HG03196 (cell line): ENCODE results near the gene CLEC16A.
"Not testable (repeated sequence)": the region's sequence is repeated elsewhere in the genome, so short reads cannot be mapped to it uniquely, and the experiment has no call there.

Experiments used
- ATAC-seq: cut with Tn5 transposase; IDR thresholded peaks from one replicate; pipeline ENCODE4 v1.9.1; 2021; ENCODE audit not compliant: unreplicated experiment

The CLEC16A gene

GRCh38 chr16:10925285-10925684 is 19.1 kb upstream of the CLEC16A start:
- not testable (repeated sequence) for ATAC-seq

DNA sequence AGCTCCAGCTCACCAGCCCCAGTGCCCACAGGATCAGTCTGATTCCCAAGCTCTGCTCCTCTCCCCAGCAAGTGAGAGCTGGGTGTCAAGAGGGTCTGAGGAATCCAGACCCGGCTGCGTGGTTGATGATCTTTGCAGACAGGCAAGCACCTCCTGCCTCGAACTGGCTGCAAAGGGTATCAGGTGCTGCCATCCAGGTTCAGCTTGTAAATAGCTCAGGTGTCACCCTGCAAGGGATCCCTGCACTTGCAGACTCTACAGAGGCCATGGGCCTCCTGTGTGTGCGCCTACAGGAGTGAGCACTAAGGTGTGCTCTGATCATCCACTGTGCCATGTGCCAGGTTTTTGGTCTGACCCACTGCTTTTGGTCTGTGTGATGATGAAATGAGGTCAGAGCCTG is 18.3 kb upstream of the CLEC16A start:
- no peak for ATAC-seq

DNA sequence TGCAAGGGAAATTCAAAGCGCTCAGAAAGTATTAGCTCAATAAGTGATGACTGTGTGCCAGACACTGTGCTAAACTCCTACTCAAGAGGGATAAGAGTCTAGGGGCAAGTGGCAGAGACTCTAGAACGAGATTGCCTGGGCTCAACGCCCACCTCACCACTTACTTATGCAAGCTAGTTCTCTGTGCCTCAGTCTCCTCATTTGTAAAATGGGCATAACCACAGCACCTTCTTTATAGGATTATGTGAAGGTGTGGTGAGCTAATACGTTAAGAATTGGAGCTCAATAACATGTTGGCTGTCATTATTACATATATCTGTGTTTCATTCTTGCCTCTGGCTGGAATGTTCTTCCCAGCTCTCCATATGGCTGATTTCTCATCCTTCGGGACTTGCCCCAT is 17.5 kb upstream of the CLEC16A start:
- ATAC-seq = no peak

DNA sequence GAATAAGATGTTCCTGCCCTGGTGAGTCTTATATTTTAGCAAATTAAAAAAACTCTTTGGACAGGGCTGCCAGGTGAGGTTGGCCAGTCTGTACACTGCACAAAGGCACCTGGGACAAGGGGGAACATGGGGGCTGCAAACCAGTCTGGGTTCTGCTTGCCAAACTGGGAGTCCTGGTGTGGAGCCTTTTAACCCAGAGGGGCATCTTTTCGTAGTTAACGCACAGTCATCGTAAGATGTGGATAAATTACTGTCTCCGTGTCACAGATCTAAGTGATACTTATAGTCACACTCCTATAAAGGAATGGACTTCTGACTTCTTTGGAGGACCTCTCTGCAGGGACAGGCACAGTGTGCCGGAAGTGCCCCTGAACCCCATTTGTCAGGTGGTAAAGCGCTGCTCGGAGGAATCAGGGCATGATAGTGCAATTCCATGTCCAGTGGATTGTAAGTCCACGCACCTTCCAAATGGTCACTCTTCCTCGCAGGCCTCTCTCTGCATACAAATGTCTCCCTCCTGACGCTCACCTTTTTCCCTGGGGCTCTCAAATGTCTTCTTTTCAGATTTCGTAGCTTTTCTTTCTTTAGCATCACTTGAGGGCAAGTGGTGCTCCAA is 16.8 kb upstream of the CLEC16A start:
- ATAC-seq = no peak

GRCh38 chr16:10929097-10929496 is 15.3 kb upstream of the CLEC16A start:
- not testable (repeated sequence) for ATAC-seq

- ATAC-seq = no peak
These were observed 14.3 kb upstream of the CLEC16A start for GRCh38 chr16:10929853-10930754.

DNA sequence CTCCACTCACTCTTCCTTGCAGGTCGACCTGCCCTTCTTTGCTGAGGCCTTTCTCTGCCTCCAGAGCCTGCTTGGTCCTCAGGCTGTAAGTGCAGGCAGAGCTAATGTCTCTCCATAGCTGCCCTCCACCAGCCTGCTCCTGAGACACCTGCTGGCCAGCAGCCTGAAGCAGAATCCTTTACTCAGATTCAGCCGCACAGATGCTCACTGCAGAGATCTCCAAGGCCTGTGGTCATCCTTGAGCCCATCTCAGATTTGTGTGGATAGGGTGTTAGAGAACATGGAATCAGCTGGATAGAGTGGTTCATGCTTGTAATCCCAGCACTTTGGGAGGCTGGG is 13.6 kb upstream of the CLEC16A start:
- no peak for ATAC-seq

DNA sequence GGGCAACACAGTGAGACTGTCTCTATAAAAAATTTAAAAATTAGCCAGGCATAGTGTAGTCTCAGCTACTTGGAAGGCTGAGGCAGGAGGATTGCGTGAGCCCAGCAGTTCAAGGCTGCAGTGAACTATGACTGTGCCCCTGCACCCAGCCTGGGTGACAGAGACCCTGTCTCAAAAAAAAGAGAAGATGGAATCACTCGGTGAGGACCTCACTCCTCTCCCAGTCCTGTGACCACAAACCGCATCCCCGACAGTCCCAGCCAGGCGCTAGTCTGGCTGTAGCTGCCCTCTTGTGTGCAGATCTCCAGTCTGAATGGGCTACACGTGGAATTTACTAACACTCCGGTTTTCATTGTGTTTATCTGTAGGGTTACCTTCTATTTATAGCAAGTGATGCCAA is 13.2 kb upstream of the CLEC16A start:
- ATAC-seq = no peak

- ATAC-seq = no peak
These were observed 12.3 kb upstream of the CLEC16A start for GRCh38 chr16:10931977-10932632.

- no peak for ATAC-seq
These were observed 11.2 kb upstream of the CLEC16A start for GRCh38 chr16:10932959-10933710.

DNA sequence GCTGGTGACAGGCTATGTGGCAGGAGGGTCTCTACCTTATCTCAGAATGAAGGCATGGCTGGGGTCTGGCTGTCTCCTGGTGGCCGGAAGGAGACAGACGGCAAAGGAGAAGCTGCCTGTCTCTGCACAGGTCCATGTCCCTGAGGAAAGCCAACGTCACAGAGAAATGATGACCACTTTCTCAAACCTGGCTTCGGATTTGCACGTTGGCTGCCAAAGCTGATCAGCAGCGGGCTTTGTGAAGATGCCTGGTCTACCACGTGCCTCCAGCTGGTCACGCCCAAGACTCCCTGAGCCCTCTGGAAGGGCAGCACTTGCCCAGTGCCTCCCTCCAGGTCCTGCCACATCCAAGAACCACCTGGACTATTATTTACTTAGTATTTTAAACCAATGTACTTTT is 10.5 kb upstream of the CLEC16A start:
- no peak for ATAC-seq

DNA sequence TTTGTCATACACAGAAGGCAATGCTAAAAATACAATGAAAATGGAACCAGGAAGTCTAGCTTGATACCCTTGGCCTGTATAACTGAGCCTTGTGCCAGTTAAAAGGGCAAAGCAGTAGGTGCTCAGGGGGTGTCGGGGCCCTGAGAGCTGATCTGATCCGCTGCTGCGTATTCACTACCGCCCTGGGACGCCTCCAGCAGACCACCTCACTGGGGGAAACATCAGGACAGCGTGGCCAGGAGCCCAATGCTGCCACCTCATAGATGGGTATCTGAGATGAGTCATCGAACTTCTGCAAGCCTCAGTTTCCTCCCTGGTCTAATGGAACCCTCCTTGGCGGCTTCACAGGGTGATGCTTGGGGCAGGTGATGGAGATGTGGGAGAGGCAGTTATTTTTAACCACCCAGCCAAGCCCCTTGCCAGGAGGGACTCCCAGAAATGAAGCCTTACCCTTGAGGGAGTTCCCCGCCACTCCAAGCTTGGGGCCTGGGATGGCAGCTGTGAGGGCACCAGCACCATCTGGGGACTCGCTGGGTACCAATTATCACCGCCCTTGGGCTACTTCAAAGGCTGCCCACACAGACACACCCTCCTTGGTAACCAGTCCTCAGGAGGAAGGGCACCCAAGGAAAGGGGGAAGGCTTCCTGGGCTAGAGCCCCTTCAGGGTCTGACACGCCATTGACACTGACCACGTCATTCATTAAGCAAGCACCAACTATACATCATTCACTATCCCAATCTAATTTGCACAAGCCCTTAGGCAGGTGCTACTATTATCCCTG is 9.8 kb upstream of the CLEC16A start:
- ATAC-seq = no peak

- ATAC-seq = no peak
These were observed 9.0 kb upstream of the CLEC16A start for GRCh38 chr16:10935226-10935915.

DNA sequence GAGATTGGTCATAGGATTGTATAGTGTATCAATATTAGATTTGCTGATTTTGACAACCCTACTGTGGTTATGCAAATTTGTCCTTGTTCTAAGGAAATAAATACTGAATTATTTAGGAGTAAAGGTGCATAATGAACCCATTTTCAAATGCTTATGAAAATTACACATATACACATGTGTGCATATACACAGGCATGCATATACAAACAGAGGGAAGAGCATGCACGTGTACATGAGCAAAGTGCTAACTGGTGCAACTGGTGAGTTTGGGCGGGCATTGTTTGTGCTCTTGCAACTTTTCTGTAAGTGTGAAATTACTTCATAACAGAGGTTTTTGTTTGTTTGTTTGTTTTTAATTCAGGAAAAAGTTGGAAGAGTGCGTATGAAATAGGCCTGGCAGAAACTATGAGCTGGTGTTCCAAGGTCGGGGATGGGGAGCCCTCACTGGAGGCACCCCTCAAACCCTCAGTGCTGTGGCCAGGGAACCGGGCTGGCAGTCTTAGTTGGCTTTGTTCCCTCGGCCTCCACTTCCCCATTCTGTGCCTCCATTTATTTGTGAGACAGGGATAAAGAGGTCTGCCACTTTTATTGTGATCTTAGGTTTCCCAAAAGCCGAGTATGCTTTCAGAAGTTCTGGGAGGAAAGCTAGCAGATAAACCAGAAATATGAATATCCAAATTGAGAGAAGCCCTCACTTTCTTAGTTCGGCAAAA is 7.9 kb upstream of the CLEC16A start:
- no peak for ATAC-seq

- ATAC-seq = no peak
These were observed 7.1 kb upstream of the CLEC16A start for GRCh38 chr16:10937068-10937859.

- no peak for ATAC-seq
These were observed 6.0 kb upstream of the CLEC16A start for GRCh38 chr16:10938321-10938720.

DNA sequence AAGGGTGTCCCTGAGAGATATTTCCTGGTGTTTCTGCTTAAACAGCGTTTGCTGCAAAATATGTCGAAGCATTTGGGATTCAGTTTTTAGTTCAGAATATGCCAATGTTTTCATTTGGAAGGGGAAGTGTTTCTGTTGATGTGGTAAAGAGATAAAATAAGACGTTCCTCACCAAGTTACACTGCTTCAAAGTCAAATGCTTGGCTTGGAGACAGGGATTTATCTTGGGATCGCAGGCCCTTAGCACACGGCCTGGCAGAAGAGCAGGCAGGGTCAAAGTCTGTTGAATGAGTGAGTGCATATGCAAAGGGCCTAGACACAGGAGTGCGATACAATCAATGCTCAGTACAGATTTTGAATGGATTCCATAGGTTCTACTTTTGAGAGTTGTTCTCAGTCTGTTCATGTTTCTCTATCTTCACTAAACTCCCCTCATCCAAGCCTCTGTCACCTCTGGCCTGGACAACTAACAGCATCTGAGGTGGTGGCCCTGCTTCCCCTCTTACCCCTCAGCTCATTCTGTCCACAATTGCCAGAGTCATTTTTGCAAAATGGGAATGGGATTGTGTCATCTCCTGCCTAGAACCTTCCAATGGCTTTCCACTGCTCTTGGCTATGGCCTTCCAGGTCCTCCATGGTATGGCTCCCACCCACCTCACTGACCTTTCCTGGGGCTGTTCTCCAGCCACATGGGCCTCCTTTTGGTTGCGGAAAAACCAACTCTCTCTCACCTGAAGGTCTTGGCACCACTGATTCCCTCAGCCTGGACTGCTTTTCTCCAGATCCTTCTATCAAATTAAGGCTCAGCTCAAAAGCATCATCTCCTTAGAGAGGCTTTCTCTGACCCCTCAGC is 5.3 kb upstream of the CLEC16A start:
- ATAC-seq = no peak
